ENCODE data around the gene MGA.
"Not testable (repeated sequence)": the region's sequence is repeated elsewhere in the genome, so short reads cannot be mapped to it uniquely, and the experiment has no call there.

Gene MGA

GRCh38 chr15:41713047-41713446 lies 52.8 kb downstream of the MGA start:
- DNase-seq (ENCODE audit: low read depth in 2 of 3, low spot score in 1 of 3) = no peak

- DNase-seq (ENCODE audit: low read depth in 2 of 3, low spot score in 1 of 3) = no peak
Measured at GRCh38 chr15:41714291-41714690, 54.1 kb downstream of the MGA start.

- DNase-seq (ENCODE audit: low read depth in 2 of 3, low spot score in 1 of 3) = no peak
Measured at GRCh38 chr15:41716864-41717263, 56.7 kb downstream of the MGA start.

GRCh38 chr15:41727143-41727542 lies 66.9 kb downstream of the MGA start:
- DNase-seq (ENCODE audit: low read depth in 2 of 3, low spot score in 1 of 3) = no peak

DNA sequence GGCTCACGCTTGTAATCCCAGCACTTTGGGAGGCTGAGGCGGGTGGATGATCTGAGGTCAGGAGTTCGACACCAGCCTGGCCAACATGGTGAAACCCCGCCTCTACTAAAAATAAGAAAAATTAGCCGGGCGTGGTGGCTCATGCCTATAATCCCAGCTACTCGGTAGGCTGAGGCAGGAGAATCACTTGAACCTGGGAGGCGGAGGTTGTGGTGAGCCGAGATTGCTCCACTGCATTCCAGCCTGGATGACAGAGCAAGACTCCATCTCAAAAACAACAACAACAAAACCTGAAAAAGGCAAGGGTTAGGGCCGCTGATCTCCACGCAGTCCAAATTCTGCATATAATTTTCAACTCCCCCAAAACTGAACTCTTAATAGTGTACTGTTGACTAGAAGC lies 67.9 kb downstream of the MGA start:
- not testable (repeated sequence) for DNase-seq (ENCODE audit: low read depth in 2 of 3, low spot score in 1 of 3)

DNA sequence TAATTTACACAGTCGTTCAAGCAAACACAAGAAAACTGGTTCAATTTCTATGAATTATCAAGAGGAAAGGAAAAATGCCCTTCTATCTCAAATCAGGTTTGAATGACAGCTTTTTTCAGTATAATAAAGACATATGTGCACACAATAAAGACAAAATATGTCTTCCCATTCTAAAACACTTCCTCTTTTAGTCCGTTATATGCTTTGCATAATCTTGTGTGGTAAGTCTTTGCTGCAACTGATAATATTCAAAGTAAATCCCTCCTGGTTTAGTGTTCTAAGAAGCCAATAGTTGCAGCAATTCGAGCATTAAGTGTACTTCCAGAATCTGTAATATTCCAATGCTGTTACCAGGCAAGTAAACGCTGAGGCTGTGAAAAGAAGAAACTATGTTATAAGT lies 70.3 kb downstream of the MGA start:
- DNase-seq (ENCODE audit: low read depth in 2 of 3, low spot score in 1 of 3) = no peak

DNA sequence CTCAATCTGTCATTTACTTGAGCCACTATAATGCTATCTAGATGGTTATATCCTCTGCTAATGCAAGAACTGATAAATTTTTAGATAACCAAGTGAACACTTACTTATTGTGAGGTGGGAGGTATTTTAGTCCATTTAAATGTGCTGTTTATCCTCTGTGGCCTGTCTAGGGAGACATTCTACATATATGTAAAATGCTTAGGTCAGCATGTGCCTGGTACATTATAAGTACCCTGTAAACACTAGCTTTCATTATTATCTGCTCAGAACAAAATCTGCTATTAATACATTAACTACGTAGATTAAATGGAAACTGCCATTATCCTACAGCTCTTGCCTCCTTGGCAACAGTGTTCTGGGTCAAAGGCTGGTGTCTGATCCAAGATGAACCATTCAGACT lies 72.3 kb downstream of the MGA start:
- no peak for DNase-seq (ENCODE audit: low read depth in 2 of 3, low spot score in 1 of 3)

GRCh38 chr15:41734079-41734478 lies 73.9 kb downstream of the MGA start:
- no peak for DNase-seq (ENCODE audit: low read depth in 2 of 3, low spot score in 1 of 3)

DNA sequence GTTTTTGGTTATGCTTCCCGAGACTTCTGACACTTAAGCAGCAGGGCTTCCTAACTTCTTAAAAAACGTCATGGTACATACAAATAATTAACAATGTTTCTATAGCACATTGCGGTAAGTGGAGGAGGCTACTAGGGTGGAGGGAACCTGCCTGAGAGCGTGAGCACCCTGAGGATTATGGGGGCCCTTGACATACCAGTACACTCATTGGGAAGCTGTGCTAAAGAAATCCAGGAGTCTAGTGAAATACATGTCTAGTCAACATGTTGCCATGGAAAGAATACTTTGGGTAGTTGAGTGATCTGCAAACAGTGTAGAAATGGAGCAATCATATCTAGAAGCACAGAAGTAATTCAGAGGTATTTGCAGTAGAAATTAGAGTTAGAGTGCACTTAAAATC lies 74.8 kb downstream of the MGA start:
- DNase-seq (ENCODE audit: low read depth in 2 of 3, low spot score in 1 of 3) = no peak

GRCh38 chr15:41735492-41735891 lies 75.3 kb downstream of the MGA start:
- not testable (repeated sequence) for DNase-seq (ENCODE audit: low read depth in 2 of 3, low spot score in 1 of 3)

DNA sequence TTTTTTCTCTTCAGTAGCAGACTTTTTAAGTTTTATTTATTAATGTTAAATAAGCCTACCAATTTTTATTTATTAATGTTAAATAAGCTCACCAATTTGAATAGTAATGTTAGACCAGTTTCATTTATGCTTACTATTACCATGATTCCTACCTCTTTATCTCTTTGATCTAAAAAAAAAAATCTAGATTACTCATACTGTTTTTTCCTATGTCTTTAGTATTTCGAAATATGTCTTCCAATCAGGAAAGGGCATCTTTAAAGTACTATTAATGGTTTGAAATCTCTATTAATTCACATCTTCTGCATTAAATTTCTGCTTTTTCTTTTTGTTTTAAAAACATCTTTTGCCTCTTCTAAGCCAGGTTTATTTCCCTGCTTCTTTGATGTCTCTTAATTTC lies 86.6 kb downstream of the MGA start:
- DNase-seq (ENCODE audit: low read depth in 2 of 3, low spot score in 1 of 3) = no peak

DNA sequence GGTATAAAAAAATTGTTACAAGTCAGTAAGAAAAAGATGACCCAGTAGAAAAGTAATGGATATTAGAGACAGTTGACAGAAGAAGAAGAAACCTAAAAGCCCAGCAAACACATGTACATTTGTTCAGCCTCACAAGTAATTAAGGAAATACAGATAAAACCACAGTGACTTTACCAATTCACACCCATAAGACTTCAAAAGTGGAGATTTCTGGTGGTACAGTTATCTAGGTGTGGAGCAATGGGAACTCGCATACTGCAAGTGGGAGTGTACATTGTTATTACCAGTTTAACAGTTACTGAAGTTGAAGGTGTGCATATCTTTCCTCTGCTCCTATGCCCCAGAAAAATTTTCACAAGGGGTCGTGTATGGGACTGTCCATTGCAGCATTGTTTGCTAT lies 96.0 kb downstream of the MGA start:
- DNase-seq (ENCODE audit: low read depth in 2 of 3, low spot score in 1 of 3) = no peak

- DNase-seq (ENCODE audit: low read depth in 2 of 3, low spot score in 1 of 3) = peak in 1 of 3 donors; percentile 56
Measured at GRCh38 chr15:41772720-41773331, 112.6 kb downstream of the MGA start.

GRCh38 chr15:41773332-41773728 lies 113.1 kb downstream of the MGA start:
- no peak for DNase-seq (ENCODE audit: low read depth in 2 of 3, low spot score in 1 of 3)

DNA sequence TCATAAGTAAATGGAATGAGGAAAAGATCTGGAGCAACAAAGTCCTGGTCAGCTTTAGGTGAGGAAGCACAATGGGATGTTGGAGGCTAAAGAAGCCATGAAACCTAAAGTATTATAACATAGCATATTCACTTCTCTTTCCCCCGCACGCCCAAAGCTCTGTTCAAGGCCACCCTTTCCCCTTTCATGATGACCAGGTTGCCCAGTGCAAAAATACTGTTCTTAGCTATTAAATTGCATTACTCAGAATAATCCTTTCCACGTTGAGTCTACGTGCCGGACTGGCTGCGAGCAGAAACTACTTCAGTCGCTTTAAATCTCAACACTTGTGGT lies 113.5 kb downstream of the MGA start:
- no peak for DNase-seq (ENCODE audit: low read depth in 2 of 3, low spot score in 1 of 3)

DNA sequence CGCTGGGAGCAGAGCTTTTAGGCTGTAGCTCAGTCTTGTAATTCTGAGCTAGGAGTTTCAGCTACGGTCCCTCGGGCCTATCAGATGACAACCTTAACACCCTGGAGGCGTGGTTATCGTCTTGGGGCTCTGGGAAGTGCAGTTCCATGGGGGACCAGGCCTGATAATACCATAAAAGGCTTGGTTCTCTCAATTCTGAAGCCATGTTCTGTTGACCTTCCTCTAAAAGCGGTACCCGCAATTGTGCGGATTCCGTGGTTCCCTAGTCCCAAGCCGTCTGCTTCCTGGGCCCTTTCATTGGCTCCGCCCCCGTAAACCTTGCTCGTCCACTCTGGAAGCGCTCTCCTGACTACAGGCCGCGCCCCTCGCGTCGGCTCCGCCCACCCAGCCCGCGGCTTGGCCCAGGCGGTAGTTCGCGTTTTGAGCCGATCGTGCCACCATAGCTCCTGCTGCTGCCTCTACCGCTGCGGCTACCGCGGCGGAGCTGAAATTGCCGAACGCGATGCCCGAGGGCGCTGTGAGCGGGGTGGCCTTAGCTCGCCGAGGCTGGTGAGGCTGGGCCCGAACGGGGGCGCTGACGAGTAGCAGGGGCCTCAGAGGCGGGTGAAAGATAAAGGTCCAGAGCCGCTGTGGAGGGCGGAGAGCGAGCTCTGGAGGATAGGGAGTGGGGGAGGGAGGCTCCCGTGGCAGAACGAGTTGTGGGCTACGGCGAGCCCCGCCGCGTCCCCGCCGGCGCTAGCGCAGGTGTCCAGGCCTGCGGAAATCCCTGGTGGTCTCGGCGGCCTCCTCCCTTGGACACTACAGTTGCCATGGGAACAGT lies 114.1 kb downstream of the MGA start, which contains the start of gene MAPKBP1:
TSS of gene MAPKBP1 (plus strand) at position 423 of the 820 bp plus-strand sequence. CDS start 792 bp downstream, outside the sequence.
- DNase-seq (ENCODE audit: low read depth in 2 of 3, low spot score in 1 of 3) = peak; percentile 94 to 97 (median 96)

- DNase-seq (ENCODE audit: low read depth in 2 of 3, low spot score in 1 of 3) = no peak
Measured at GRCh38 chr15:41774882-41775417, 114.7 kb downstream of the MGA start.

GRCh38 chr15:41775651-41776050 lies 115.4 kb downstream of the MGA start:
- no peak for DNase-seq (ENCODE audit: low read depth in 2 of 3, low spot score in 1 of 3)

- DNase-seq (ENCODE audit: low read depth in 2 of 3, low spot score in 1 of 3) = no peak
Measured at GRCh38 chr15:41777421-41777973, 117.3 kb downstream of the MGA start.

GRCh38 chr15:41778521-41778920 lies 118.3 kb downstream of the MGA start:
- no peak for DNase-seq (ENCODE audit: low read depth in 2 of 3, low spot score in 1 of 3)

DNA sequence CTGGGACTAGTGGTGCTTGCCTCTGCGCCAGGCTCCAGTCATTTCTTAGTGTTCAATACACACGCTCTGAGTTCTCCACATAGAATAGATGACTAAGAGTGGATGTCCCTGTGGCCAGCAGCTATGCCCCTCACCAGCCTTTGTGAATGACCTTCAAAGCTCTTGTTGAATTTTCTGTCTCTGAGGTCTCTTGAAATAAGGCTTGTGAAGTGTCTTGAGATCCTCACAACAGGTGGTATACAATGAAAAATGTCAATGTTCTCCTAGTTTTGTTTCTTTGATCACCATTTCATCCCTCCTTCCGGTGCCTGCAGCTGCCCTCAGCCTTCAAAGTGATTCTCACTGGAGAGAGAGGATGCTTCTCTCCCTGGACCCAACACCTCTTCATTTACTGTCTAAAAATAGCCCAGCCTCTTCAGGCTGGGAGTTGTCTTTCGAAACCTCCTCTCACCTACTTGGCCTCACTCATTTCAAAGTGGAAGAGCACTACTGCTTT lies 119.5 kb downstream of the MGA start:
- no peak for DNase-seq (ENCODE audit: low read depth in 2 of 3, low spot score in 1 of 3)

- DNase-seq (ENCODE audit: low read depth in 2 of 3, low spot score in 1 of 3) = no peak
Measured at GRCh38 chr15:41780266-41780665, 120.1 kb downstream of the MGA start.
